Superior temporal gyrus (tissue), 1 donor: ENCODE data around the gene SOX5.
"Not testable (repeated sequence)": the region's sequence is repeated elsewhere in the genome, so short reads cannot be mapped to it uniquely, and the experiment has no call there.

Experiments used
- DNase-seq: peaks from one replicate; pipeline ENCODE4 v3.0.0-alpha.2; 2016; ENCODE audit errors: extremely low spot score

Gene SOX5

DNA sequence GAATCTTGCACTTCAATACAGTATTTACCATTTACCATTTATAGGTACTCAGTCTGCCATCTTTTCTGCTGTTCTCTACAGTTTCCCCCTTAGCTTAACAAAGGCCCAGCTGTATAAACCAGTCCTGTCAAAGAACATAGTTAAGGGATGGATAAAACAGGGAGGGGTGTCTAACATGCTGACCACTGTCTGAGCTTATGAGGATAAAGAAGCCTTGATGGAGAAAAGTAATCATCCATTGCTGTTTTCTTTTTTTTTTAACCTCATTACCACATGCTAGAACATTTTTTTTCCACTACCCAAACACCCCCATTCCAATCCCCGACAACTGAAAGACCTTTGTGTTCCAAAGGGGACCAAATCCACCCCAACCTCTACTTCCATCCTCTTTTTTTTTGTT, 39.9 kb downstream of the SOX5 start:
- DNase-seq, result no peak

DNA sequence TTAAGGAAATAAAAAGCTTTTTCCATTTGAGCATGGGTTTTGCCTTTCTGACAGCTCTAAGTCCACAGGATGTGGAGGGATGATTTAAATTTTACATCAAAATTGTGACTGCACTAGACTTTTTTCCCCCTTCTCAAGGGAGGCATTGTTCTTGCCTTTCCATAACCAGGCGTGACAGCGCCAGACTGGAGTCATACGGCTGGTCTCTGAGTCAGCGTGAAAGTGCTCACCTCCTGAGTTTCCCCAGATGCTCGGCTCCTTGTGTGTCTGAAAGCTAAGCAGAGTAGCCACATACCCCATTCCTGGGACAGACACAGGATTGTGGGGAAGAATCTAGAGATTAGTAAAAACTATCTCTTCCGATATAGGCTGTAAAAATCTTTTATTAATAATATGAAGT, 43.1 kb downstream of the SOX5 start:
- DNase-seq, result no peak

DNA sequence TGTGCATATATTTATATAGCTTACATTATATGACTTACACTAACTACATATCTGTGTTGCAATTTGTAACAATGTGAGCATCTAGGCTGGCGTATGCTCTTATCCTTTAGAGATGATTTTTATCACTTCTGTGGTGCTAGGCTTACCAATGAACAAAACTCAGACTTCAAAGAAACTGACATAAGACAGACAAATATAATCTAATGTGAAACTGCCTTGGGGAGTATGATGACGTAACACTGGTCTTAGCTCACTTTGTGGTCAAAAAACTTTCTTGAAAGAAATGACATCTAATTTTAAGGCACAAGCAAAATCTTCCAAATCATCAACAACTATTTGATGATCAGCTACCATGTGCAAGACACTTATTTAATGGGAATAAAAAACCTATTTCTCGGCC, 50.0 kb downstream of the SOX5 start:
- DNase-seq, result no peak

DNA sequence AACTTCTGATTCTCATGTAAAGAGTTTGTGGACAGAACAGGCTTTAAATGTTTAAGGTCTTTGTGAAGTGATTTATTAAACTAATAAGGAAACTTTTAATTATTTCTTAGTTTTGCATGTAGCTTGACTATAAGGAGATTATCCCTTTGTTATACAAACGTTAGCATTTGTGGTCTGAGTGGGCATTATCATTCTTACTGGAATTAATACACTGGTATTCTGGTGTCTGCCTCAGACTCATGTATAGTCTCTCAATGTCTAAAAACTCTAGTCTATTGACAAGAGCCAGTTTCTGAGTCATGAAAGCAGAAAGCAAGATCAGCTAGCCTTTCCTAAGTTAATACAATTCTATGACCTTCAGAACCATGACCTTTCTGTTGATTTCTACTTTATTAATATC, 51.3 kb downstream of the SOX5 start:
- DNase-seq, result no peak

DNA sequence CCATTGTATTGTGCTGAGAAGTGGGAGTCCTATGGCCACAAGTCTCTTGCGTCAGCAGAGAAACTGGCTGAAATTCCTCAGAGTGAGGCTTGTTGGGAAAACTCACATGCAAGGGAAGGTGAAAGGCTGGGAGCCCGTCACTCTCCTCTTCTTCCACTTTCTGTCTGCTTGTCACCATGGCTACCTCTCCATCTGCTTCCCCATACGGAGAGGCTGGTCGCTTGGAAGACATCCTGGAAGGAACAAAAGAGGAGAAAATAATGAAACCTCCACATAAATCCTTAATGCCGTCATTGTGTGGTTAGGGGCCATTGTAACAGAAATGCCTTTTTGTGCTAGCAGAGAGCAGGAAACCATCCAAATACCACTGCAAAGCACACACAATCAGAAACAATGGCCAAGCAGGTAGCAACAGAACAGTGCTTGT, 53.7 kb downstream of the SOX5 start:
- DNase-seq, result peak; percentile 33

DNA sequence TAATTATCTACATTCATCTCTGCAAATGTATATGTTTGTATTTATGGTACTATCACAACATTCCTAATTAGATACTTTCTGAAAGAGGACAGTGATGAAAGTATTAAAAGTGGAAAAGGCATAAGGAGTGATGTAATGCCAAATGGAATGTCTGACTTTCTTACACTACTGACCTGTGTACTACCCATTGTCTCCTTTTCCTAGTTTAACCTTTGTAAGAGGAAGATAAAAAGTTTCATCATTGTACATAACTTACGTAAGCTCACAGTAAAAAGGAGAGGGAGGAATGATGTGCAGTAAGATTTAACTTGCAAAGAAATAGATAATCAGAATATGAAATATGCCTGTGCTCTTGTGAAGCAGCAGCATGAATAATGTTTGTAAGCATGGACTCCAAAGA, 55.9 kb downstream of the SOX5 start:
- DNase-seq, result no peak

DNA sequence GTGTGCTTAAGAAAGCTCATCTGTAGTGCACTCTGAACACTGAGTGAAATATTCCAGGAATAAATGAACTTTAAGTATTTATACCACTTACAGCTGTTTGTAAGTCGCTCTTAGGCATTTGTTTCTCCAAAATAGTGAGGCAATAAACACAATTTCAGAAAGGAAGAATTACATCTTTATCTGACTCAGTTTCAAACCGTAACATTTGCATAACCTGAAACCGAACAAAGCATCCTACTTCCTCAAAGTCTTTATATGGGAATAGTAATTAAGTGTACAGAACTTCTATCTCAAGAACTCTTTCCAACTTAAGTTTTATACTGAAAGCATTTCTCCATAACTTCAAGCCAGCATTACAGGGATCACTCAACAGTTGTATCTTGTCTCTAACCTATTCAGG, 58.4 kb downstream of the SOX5 start:
- DNase-seq, result no peak

DNA sequence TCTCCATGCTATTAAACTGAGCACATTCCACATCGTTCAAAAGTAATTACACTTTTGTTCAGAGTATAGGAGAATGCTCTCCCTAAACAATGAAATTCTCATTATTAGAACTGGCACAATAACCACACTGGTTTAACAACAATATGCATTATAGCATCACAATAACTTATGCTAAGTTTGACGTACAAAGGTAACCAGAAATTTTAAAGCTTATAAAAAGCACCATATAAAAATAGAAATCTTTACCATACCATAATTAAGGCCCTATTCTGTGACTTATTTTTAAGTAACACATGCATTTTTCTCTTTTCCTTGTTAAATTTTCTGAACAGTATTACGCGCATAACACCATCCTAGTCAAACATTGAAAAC, 60.4 kb downstream of the SOX5 start:
- DNase-seq, result no peak

DNA sequence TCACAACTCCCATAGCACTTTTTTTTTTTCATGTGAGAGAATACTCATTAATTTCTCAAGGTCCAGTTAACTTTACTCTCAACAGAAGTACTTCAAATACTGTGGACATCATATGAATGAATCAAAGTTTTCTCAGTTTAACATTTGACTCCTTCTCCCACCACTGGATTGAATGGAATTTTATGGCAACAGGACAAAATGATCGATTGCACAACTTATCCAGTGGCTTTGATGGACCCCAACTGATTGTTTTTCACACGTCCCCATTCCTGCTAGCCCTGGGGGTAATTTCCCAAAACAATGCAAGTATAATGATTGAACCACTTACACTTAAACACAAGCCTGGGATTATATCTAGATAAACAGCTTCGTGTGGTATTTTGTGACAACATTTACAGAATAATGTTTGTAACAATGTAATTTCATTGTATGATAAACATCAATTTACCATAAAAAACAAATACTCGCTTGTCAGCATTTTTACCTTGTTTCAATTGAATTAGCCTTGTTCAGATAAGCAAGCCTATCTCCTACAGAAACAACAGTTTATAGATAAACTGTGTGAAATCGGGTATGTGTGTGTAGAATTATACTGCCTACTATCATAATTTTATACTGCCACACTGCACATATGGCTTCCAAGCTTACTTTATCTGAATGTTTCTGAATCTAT, 60.9 kb downstream of the SOX5 start:
- DNase-seq, result no peak

DNA sequence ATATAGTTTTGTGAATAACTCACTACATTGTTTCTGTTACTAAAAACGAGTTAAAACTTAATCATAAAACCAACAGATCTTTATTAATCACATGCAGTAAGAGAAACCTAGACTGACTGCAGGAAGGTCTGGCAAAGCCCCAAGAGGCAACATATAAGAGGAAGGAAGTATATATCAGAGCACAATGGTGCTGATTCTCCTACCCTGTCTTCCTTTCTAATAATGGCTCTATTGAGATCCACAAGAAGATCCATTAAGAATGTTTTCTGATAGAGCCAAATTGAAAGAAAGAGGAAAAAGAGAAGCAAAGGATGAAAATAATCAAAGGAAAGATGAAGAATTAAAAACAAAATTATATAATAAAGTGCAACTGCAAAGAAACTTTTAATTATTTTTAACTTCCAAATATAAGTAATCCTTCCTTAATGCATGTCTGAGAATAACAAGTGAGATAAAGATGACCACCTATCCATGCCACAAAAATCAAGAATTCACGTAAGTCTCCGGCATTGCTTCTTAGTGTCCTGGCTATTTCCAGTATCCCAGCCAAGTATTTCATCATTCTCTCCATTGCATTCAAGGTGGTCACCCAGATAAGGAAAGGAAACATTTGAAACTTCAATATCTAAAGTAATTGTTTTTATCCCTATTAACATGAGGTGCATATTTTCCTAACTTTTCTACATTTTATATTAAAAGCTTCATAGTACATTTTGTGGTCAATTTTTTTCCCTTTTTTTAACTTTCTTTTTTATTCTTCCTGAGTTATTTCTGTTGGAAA, 62.2 kb downstream of the SOX5 start:
- DNase-seq, result no peak

DNA sequence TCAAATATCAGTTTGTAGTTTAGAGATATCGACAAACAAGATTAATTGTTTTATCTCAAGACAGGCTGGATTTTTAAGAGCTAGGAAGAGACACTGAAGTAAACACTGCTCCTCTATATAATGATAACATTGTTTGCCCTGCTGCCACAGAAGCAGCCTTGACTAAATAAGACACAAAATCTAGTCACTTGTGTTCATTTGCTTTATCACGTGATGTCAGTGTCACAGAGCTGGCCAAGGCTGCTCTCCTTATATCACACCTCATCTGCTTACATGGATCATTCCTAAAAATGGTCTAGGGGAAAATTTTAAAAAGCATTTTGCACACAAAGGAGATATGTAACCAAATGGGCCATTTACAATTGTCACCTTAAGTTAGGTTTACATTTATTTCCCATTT, 64.1 kb downstream of the SOX5 start:
- DNase-seq, result no peak

DNA sequence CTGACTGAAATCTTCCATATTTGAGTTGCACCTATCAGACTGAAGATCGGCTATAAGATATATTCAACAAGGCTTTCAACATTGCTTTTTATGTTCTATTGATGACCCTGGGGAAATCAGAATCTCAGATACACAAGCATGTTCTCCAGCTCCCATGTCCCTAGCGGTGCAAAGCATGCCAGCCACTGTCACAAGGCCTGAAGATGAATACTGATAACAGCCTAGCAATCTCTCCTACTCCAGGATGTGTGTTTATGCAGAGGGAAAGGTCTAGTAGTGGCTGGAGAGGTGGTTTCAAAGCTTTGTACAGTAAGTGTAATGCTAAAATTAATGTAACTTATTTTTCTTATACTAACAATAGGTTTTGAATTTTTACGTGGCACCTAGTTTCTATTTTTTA, 64.6 kb downstream of the SOX5 start:
- DNase-seq, result no peak

DNA sequence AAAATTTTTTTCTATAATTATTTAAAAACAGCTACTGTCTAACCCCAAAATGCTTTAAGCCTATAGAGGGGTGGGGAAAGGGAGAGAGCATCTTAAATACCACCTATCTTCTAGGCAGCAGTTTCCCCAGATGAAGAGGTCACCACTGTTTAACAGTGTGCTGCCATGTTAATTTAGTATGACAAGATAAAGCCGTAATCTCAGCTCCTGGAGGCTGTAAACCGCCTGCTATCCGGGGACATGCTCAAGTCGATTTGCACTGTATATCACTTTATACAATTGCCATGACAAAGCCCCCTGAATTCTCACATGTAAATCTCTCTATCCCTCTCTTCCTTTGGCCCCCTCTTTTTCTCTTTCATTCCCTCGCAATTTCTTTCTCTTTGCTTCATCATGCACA, 68.5 kb downstream of the SOX5 start:
- DNase-seq, result no peak

DNA sequence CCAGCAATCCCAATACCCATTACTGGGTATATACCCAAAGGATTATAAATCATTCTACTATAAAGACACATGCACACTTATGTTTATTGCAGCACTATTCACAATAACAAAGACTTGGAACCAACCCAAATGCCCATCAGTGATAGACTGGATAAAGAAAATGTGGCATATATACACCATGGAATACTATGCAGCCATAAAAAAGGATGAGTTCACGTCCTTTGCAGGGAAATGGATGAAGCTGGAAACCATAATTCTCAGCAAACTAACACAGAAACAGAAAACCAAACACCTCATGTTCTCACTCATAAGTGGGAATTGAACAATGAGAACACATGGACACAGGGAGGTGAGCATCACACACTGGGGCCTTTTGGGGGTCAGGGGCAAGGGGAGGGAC, 72.9 kb downstream of the SOX5 start:
- not testable (repeated sequence) for DNase-seq

DNA sequence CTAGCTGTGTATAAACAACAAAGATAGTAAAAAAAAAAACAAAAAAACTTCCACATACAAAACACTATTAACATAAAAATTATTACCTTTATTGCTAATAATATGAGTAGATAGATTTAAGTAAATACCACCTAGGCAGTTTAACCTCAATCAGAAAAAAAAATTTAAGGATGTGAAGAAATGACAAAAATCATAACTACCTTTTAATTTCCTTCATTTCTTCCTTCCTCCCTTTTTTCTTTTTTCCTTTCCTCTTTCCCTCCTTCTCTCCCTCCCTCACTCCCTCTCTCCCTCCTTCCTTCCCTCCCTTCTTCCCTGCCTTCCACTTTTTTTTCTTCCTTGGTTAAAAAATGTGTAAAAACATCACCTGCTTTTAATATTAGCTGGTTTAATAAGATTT, 81.7 kb downstream of the SOX5 start:
- DNase-seq, result no peak

DNA sequence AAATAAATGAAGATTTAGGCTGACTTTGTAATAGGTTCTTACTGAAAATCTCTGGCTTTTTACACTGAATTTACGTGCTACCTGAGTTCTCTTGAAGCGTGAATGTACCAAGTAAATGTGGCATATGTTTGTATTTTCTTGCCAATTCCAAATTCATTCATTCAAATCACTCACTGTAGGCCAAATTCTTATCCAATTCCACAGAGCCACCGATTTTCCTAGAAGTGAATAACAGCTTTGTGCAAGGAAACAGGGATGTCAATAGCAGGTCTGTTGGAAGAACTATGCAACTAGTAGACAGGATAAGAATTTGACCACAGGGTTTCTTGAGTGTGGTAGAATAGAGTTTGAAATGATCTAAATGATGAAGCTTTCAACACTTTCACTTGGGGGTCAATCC, 86.8 kb downstream of the SOX5 start:
- no peak for DNase-seq

DNA sequence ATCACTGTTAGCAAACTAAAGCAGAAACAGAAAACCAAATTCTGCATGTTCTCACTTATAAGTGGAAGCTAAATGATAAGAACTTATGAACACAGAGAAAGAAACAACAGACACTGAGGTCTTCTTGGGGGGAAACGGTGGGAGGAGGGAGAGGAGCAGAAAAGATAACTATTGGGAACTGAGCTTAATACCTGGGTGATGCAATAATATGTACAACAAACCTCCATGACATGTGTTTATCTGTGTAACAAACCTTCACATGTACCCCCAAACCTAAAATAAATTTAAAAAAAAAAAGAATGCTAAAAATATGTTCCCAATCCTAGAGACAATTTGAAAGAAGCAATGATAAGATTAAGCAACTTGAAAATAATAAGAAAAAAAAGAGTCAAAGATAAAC, 89.5 kb downstream of the SOX5 start:
- no peak for DNase-seq

DNA sequence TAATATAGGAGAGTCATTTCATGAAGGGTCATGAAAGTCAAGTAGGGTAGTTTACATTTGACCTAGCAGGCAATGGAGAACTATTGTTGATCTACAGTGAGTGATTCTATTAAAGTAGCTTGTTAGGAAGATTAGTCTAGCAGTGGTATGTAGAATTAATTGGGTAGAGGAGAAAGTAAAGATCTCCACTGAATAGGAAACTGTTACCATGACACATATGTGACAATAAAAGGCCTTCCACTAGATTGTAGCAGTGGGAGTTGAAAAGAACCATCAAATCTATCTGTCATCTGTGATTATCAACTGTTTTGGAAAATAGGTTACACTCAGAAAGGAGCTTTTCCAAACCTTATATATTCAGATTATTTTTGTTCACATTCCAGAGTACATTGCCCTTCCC, 92.3 kb downstream of the SOX5 start:
- DNase-seq, result no peak

DNA sequence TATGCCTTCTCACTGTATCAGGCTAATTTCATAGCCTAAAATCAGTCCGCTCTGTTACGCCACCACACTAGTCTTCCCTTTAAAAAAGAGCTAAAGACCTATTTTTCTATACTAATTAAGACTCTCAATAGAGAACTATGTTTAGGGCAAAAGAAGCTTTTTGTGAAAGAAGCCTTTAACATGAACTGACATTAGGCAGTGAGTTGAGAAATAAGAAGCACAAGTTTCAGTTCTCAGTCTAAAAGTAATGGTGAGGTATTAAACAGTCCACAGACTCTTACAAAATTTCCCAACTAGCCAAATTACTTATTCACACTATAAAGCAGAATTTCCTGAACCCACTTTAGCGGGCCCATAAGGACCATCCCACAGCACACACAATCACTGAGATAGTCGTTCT, 93.7 kb downstream of the SOX5 start:
- DNase-seq, result no peak

DNA sequence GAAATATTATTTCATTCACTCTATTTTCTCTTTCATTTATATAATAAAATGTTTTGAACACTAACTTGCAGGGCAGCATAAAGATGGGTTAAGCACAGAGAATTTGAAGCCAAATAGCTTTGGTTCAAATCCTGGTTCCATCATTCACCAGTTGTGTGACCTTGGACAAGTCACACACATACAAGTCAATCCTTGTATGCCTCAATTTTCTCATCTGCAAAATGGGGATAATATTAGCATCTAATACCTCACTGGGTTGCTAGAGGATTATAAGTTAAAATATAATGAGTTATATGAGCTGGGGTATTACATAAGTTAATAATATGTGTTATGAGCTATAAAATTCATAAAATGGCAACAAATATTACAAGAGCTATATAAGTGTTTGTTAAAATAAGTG, 94.9 kb downstream of the SOX5 start:
- no peak for DNase-seq

DNA sequence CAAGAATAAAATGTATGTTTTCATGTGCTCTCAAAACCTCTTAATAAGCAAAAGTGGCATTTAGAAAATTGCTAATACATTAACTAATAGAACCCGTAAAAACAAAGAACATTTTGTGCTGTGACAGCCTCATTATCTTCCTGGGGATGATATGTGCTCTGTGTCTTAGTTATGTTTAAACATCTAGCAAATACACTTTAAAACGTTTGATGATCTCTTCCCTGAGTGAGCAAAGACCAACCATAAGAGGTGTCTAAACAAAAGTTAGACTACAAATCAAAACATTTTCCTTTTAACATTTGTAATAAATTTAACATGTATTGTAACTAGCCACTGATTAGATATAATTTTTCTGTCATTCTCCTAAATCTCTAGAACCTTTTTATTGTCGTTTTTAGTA, 95.8 kb downstream of the SOX5 start:
- DNase-seq, result no peak

DNA sequence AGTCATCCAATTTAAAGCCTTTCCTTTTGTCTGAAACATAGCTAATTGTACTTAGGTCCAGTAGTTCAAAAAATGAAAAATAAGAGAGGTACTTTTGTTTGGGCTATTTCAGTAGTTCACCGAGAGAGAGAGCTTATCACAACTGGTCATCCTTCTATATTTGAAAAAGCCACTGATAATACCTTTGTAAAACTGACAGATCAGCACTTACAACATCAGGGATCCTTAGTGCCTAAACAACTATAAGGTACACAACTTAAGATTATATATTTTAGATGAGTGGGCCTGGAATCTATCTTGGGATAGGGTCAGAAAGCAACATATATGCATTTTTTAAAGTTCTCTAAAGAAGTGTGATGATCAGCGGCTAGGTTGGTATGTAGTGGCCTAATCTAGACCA, 97.9 kb downstream of the SOX5 start:
- DNase-seq, result no peak

DNA sequence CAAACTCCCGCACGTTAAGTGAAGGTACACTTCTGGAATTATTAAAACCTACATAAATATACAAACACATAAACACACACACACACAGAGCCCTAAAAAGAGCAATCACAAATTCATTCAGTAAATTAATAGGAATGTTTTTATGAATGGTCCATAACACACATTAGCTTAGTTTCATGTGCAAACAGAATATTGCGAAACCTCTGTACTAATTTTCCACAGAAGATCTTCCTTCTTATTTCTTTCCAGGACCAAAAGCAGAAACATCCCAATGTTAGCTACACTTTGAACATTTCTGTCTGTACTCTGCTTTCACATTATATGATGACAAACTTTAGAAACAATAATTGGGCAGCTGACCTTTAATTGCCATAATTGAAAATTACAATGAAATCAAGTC, 101.6 kb downstream of the SOX5 start:
- DNase-seq, result no peak

DNA sequence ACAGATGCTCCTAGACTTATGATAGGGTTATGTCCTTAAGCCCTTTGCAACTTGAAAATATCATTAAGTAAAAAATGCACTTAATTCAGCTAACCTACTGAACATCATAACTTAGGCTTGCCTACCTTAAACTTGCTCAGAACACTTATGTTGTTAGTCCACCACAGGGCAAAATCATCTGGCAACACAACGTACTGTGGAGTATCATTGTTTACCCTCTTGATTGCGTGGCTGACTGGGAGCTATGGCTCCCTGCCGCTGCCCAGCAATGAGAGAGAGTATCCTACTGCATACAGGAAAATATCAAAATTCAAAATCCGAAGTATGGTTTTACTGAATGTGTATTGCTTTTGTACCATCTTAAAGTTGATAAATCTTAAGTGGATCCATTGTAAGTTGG, 105.5 kb downstream of the SOX5 start:
- no peak for DNase-seq
